Erythroblast (primary cell): ENCODE data around the gene GGCT.

Experiments
- GATA1 ChIP-seq: IDR thresholded peaks from 2 replicates; pipeline ENCODE4 v1.6.1; 2011; ENCODE audit warnings: low read depth, mild to moderate bottlenecking, control low read depth, low read length, moderate library complexity
- POLR2A ChIP-seq: IDR thresholded peaks from 2 replicates; pipeline ENCODE4 v1.6.1; 2011; ENCODE audit warnings: mild to moderate bottlenecking, low read length

GRCh38 chr7:30531286-30531685, 26.7 kb upstream of the GGCT start:
- TF ChIP-seq POLR2A = no peak
- no peak for TF ChIP-seq GATA1
